Transverse colon (tissue), 4 donors: ENCODE results near the gene ZNF891. TPM values are rescaled to one million over a fixed set of nuclear protein-coding genes. Genes with fewer than 3 reads are reported as not detected.

Experiments used
- DNase-seq: peaks from one replicate; pipeline ENCODE4 v3.0.0-alpha.2; 2019
- H3K27ac ChIP-seq, 4 donors: fragments of 200-600 bp; sonication (generic); 2 replicates each; pipeline ENCODE4 v1.5.1; 2016 to 2018; ENCODE audit warnings: inconsistent platforms in 4 of 4
- H3K27me3 ChIP-seq: fragments of 200-600 bp; sonication (generic); 2 replicates; pipeline ENCODE4 v1.5.1; 2017; ENCODE audit warnings: inconsistent platforms
- H3K36me3 ChIP-seq, 4 donors: fragments of 200-600 bp; sonication (generic); 2 replicates each; pipeline ENCODE4 v1.5.1; 2017 to 2019; ENCODE audit warnings: inconsistent platforms in 4 of 4
- H3K4me1 ChIP-seq, 4 donors: fragments of 200-600 bp; sonication (generic); 2 replicates each; pipeline ENCODE4 v1.5.1; 2017 to 2020; ENCODE audit warnings: inconsistent platforms in 4 of 4
- H3K4me3 ChIP-seq, 4 donors: fragments of 200-600 bp; sonication (generic); 1 replicate in 1 of 4; 2 replicates in 3 of 4; pipeline versions ENCODE4 v1.5.1 to v1.6.1; 2017 to 2019; ENCODE audit warnings: inconsistent platforms in 4 of 4
- H3K9me3 ChIP-seq, 2 donors: fragments of 200-600 bp; sonication (generic); 2 replicates each; pipeline ENCODE4 v1.5.1; 2017 to 2019; ENCODE audit warnings: inconsistent platforms in 2 of 2
- CTCF ChIP-seq, 5 experiments: fragments of 200-600 bp in 3 of 5; fragments of 450-650 bp in 2 of 5; sonication (generic) in 3 of 5; IDR thresholded peaks; 1 replicate in 2 of 5; 2 replicates in 3 of 5; pipeline ENCODE4 v1.5.1; 2016 to 2017; ENCODE audit warnings: antibody characterized with exemption in 5 of 5, inconsistent platforms in 3 of 5, mild to moderate bottlenecking in 2 of 5, moderate library complexity in 1 of 5
- EP300 ChIP-seq: sonication (generic); formaldehyde crosslinking; IDR thresholded peaks from one replicate; pipeline ENCODE4 v1.6.1; 2017; ENCODE audit warnings: antibody characterized with exemption, low read depth
- POLR2A ChIP-seq: fragments of 450-650 bp; IDR thresholded peaks from one replicate; pipeline ENCODE4 v1.6.1; 2016; ENCODE audit warnings: antibody characterized with exemption, mild to moderate bottlenecking, moderate library complexity
- POLR2AphosphoS5 ChIP-seq, 3 donors: sonication (generic); formaldehyde crosslinking; IDR thresholded peaks; one replicate each; pipeline ENCODE4 v1.6.1; 2016; ENCODE audit warnings: antibody characterized with exemption in 3 of 3
- WGBS, 2 donors: methylation state at CpG; one replicate each; pipeline ENCODE4 v1.1.5; 2018; ENCODE audit warnings: low coverage in 1 of 2; 5-methylcytosine and 5-hydroxymethylcytosine counted together
- in situ Hi-C, 4 donors: fragments of 200-750 bp; cut with MboI; loops; one replicate each; pipeline versions ENCODE4 v1.15.0 to v1.15.1; 2017; ENCODE audit warnings: low sequenced_read_pairs in 3 of 4, low pct_ligation_motif_present in 1 of 4, low pct_unique_long_range_greater_than_20kb in 1 of 4
- intact Hi-C: fragments of 100-400 bp; cut with DNase I; formaldehyde crosslinking; loops from one replicate; pipeline ENCODE4 v1.15.1; 2023; ENCODE audit warnings: low total_unique reads
- total RNA-seq, 4 donors: library from RNA; depleted of rRNA; stranded (reverse); fragments of >200 nt; gene quantifications; one replicate each; pipeline ENCODE4 v1.1.0, GENCODE V29; 2016

Gene ZNF891
- total RNA-seq, 4 donors from 2014 or later, result 1.4 to 3.8 (median 1.9) TPM

DNA sequence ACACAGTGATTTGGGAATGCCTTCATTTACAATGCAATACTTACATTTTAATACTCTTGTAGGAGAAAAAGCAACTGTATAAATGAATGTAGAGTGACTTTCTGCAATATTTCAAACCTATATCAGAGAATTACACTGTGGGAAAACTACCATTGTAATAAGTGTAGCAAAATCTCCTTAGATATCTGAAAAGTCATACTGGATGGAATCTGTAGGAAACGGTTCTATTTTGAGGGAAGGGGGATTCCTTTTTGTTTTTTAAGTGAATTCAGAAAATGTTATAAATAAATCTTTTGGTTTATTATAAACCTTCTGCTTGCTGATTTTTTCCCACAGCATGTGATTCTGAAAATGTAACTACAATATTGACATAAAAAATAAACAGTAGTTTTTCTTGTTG is 23.0 kb downstream of the ZNF891 start:
- Histone ChIP-seq H3K4me3 (no peak overlapping the region), H3K36me3 (peaks cover 3 to 59% (median 35%) of the 10 kb centered on the region in 4 donors), H3K9me3 (peaks cover 100% of the 10 kb centered on the region in 2 donors), H3K4me1 (no peaks in the 10 kb centered on the region), H3K27ac (no peak overlapping the region), H3K27me3 (no peaks in the 10 kb centered on the region)
- intact Hi-C loops (no loop called here), in situ Hi-C loops (no loop called here)
- DNase-seq, result no peak
- 83 to 96% methylated on average over 1 of the region's 1 CpG for WGBS, 2 donors
- TF ChIP-seq CTCF (IDR thresholded peaks at IDR 0.05), result no peak
- no peak for TF ChIP-seq EP300
- TF ChIP-seq POLR2A, result no peak
- TF ChIP-seq POLR2AphosphoS5 (IDR thresholded peaks at IDR 0.05), result no peak

GRCh38 chr12:133106253-133106652 is 23.8 kb downstream of the ZNF891 start:
- TF ChIP-seq EP300 (no peak), CTCF (IDR thresholded peaks at IDR 0.05) (no peak), POLR2A (no peak), POLR2AphosphoS5 (IDR thresholded peaks at IDR 0.05) (no peak)
- Histone ChIP-seq H3K4me3 (no peak overlapping the region), H3K36me3 (peaks cover 5 to 68% (median 39%) of the 10 kb centered on the region in 4 donors), H3K9me3 (peaks cover 100% of the 10 kb centered on the region in 2 donors), H3K27me3 (no peaks in the 10 kb centered on the region), H3K27ac (no peak overlapping the region), H3K4me1 (no peaks in the 10 kb centered on the region)
- intact Hi-C loops, result no loop called here
- no peak for DNase-seq
- in situ Hi-C loops, result no loop called here
- 85 to 98% methylated on average over 5 of the region's 5 CpGs for WGBS, 2 donors

DNA sequence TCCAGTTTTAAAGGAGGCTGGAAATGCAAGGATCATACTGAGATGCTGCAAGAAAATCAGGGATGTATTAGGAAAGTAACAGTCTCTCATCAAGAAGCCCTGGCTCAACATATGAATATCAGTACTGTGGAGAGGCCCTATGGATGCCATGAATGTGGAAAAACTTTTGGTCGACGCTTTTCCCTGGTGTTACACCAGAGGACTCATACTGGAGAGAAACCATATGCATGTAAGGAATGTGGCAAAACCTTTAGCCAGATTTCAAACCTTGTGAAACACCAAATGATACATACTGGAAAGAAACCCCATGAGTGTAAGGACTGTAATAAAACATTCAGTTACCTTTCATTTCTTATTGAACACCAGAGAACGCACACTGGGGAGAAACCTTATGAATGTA is 24.5 kb downstream of the ZNF891 start:
- H3K27ac ChIP-seq, result no peak overlapping the region
- no peaks in the 10 kb centered on the region for H3K27me3 ChIP-seq
- in situ Hi-C loops, result no loop called here
- TF ChIP-seq POLR2AphosphoS5 (IDR thresholded peaks at IDR 0.05) (no peak), EP300 (no peak), POLR2A (no peak), CTCF (IDR thresholded peaks at IDR 0.05) (no peak)
- DNase-seq, result no peak
- no peaks in the 10 kb centered on the region for H3K4me1 ChIP-seq
- intact Hi-C loops, result no loop called here
- H3K4me3 ChIP-seq, result no peak overlapping the region
- H3K9me3 ChIP-seq, result peaks cover 100% of the 10 kb centered on the region in 2 donors
- 99 to 100% methylated on average over 3 of the region's 3 CpGs for WGBS, 2 donors
- peaks cover 5 to 74% (median 42%) of the 10 kb centered on the region in 4 donors for H3K36me3 ChIP-seq

GRCh38 chr12:133083345-133083744 is 46.7 kb downstream of the ZNF891 start:
- no peak for DNase-seq
- no peak overlapping the region for H3K4me3 ChIP-seq
- H3K27me3 ChIP-seq, result no peaks in the 10 kb centered on the region
- in situ Hi-C loops, result no loop called here
- WGBS, 2 donors, result 96 to 98% methylated on average over 6 of the region's 6 CpGs
- H3K9me3 ChIP-seq, result peaks cover 73 to 78% of the 10 kb centered on the region in 2 donors
- no peak overlapping the region for H3K27ac ChIP-seq
- peaks cover 0 to 12% (median 2%) of the 10 kb centered on the region in 4 donors for H3K4me1 ChIP-seq
- intact Hi-C loops, result loop anchor here (5.0 kb wide), 1 partner anchor 49 kb away; the partner anchor contains the start of genes ZNF10 and ZNF891
- peaks cover 3 to 64% (median 35%) of the 10 kb centered on the region in 4 donors for H3K36me3 ChIP-seq
- TF ChIP-seq CTCF (IDR thresholded peaks at IDR 0.05) (no peak), EP300 (no peak), POLR2AphosphoS5 (IDR thresholded peaks at IDR 0.05) (no peak), POLR2A (no peak)
